BJ (cell line): ENCODE data around the gene LRRC49. TPM values are rescaled to one million over a fixed set of nuclear protein-coding genes. Genes with fewer than 3 reads are reported as not detected.

Source experiments
- CTCF ChIA-PET: fragments of 350-600 bp; formaldehyde crosslinking; extraction: SDS; loops from one replicate; lab custom pipeline; 2021; ENCODE audit warnings: antibody characterized with exemption, inconsistent platforms; lab: Yijun Ruan, JAX
- POLR2A ChIA-PET: fragments of 300-600 bp; sonication (Branson Sonifier 250); formaldehyde crosslinking; extraction: SDS; loops from one replicate; lab custom pipeline; 2021; ENCODE audit warnings: antibody characterized with exemption; lab: Charles Lee
- DNase-seq: peaks from one replicate; pipeline ENCODE4 v3.0.0-alpha.2; 2011; ENCODE audit warnings: low read depth
- H3K27me3 ChIP-seq: 2 replicates; pipeline ENCODE4 v1.6.0; 2011; ENCODE audit warnings: low read length; ENCODE audit not compliant: control insufficient read depth, insufficient read depth
- H3K36me3 ChIP-seq: 2 replicates; pipeline ENCODE4 v1.5.1; 2011; ENCODE audit warnings: low read length; ENCODE audit not compliant: control insufficient read depth, insufficient read depth
- H3K4me3 ChIP-seq: 2 replicates; pipeline ENCODE4 v1.5.1; 2011; ENCODE audit warnings: low read depth, mild to moderate bottlenecking, control low read depth, low read length
- CTCF ChIP-seq: IDR thresholded peaks from 2 replicates; pipeline ENCODE4 v1.5.1; 2011; ENCODE audit warnings: low read depth, mild to moderate bottlenecking, control low read depth, inconsistent platforms, low read length, moderate library complexity; ENCODE audit not compliant: insufficient read depth
- polyA plus RNA-seq: library from polyadenylated mRNA; depleted of rRNA; stranded (reverse); fragments of >200 nt; gene quantifications from 2 replicates; pipeline ENCODE4 v1.2.3, GENCODE V29; 2011

LRRC49 gene
- polyA plus RNA-seq, 1 experiment = 6.2 TPM

DNA sequence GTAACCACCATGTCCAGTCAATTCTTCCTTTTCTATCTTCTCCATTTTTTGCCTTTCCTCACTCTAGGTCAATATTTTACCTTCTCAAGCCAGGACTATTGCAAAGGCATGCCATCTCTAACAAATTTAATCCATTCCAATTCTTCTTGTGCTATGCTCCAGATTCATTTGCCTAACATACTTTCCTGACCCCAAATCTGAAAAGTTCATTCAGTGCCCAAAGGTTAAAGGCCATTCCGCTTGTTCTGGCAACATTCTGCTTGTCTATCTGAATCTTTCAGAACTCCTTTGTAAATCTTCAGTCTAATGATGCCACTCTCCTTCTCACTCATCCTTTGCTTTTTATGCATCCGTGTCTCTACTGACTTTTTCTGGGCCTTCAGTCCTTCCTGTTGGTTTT lies 15.9 kb upstream of the LRRC49 start:
- H3K36me3 ChIP-seq = no peaks in the 10 kb centered on the region
- CTCF ChIA-PET = interaction anchor here (3.7 to 4.0 kb wide), 2 partner anchors 20 to 52 kb away, joined by 35 to 84 read pairs; partner anchors contain the start of gene LARP6
- POLR2A ChIA-PET = no interaction called here
- no peak overlapping the region for H3K4me3 ChIP-seq
- no peak for TF ChIP-seq CTCF
- no peak for DNase-seq
- no peaks in the 10 kb centered on the region for H3K27me3 ChIP-seq

DNA sequence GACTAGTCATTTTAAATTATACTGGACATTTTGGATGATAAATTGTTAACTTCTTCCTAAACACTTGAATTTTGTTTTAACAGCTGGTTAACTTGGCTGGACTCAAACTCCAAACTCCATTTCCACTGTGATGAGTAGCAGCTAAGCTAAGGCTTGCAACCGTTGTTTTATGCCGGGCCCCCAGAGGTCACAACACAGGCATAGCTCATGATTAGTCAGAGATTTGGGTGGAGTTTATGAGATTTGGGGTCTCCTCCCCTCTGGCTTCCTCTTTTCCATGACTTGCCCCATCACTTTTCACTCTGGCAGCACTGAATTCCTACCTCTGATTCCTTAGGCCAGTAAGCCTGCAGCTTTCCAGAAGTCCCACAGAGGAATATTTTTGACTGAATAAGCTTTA lies 13.2 kb upstream of the LRRC49 start:
- CTCF ChIA-PET = interaction anchor here (0.9 to 1.9 kb wide), 5 partner anchors 10 to 67 kb away, joined by 3 to 18 read pairs (median 4); no protein-coding TSS in a partner anchor
- Histone ChIP-seq H3K27me3 (no peaks in the 10 kb centered on the region), H3K4me3 (no peak overlapping the region), H3K36me3 (no peaks in the 10 kb centered on the region)
- POLR2A ChIA-PET = no interaction called here
- TF ChIP-seq CTCF = no peak
- no peak for DNase-seq

GRCh38 chr15:70880781-70881180 lies 11.8 kb upstream of the LRRC49 start:
- ChIA-PET POLR2A (no interaction called here), CTCF (interaction anchor here (1.1 kb wide), 1 partner anchor 29 kb away, joined by 4 read pairs; no protein-coding TSS in a partner anchor)
- Histone ChIP-seq H3K4me3 (no peak overlapping the region), H3K36me3 (no peaks in the 10 kb centered on the region), H3K27me3 (no peaks in the 10 kb centered on the region)
- no peak for DNase-seq
- no peak for TF ChIP-seq CTCF

DNA sequence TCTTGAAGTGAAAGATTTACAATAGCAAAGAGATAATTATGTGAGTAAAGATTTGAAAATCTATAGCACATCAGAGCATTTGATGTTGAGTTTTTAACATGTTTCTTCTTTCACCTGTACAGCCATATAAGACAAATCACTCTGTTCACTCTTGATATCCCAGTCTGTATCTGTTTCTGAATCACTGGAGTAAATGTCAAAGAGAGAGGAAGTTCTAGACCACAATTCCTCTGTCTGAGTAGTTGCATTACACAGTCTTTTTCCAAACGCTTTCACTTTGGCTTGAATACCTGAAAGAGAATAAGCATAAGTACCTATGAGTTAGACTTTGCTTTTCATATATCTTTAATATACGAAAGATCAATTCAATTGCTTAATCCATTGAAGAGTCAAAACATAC lies 10.3 kb upstream of the LRRC49 start:
- H3K27me3 ChIP-seq = no peaks in the 10 kb centered on the region
- TF ChIP-seq CTCF = no peak
- ChIA-PET CTCF (interaction anchor here (0.7 to 1.0 kb wide), 2 partner anchors 8 to 57 kb away, joined by 3 to 5 read pairs; no protein-coding TSS in a partner anchor), POLR2A (no interaction called here)
- DNase-seq = no peak
- no peak overlapping the region for H3K4me3 ChIP-seq
- no peaks in the 10 kb centered on the region for H3K36me3 ChIP-seq

DNA sequence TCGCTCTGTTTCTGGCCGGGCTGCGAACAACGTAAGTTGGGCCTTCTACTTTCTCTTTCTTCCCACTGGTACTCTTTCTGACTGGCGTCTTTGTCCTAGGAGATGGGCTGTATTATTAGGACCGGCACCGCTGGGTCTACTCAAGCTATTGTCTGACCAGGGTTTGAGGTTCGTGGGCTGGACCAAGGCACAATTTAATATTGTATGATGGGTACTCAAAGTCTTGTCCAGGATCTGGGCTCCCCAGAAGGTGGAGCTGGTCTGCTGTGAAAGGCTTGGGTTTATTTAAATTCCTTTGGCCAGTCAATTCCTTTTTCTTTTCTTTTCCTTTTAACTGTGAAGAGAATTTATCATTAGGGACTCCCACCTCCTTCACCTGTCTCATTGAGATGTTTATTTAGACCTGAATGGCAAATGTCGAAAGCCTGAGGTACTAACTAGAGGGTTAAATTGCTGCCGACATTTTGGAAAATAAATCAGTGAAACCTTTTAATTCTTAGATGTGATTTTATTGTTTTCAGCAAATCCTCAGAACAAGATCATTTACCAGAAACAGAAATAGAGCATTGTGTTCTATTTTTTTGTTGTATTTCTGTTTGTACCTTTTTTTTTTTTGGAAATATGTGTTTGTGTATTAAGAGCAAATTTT lies 410 bp downstream of the LRRC49 start:
- peak; percentile 74 for TF ChIP-seq CTCF
- peak overlapping the region; percentile 81 for H3K4me3 ChIP-seq
- POLR2A ChIA-PET = no interaction called here
- H3K36me3 ChIP-seq = no peaks in the 10 kb centered on the region
- no peaks in the 10 kb centered on the region for H3K27me3 ChIP-seq
- DNase-seq = peak; percentile 26
- CTCF ChIA-PET = interaction anchor here (0.9 to 2.4 kb wide), 10 partner anchors 10 to 547 kb away, joined by 3 to 11 read pairs (median 3); partner anchors contain the start of gene THSD4
